Choroid plexus epithelial cell (primary cell): ENCODE results near the gene GLRX5.
"Not testable (repeated sequence)": the region's sequence is repeated elsewhere in the genome, so short reads cannot be mapped to it uniquely, and the experiment has no call there.

Experiments used
- DNase-seq: peaks from one replicate; pipeline ENCODE4 v3.0.0-alpha.2; 2010; ENCODE audit warnings: low read depth
- H3K4me3 ChIP-seq: 2 replicates; pipeline ENCODE4 v1.5.1; 2011; ENCODE audit warnings: low read depth, mild to moderate bottlenecking, control low read depth, low read length, moderate library complexity
- CTCF ChIP-seq: conservative IDR thresholded peaks from 2 replicates; pipeline ENCODE4 v1.5.1; 2011; ENCODE audit warnings: low read depth, mild to moderate bottlenecking, control low read depth, inconsistent platforms, low read length, moderate library complexity

Gene GLRX5

GRCh38 chr14:95577870-95578269 is 43.0 kb downstream of the GLRX5 start:
- no peak for TF ChIP-seq CTCF
- no peak for DNase-seq

DNA sequence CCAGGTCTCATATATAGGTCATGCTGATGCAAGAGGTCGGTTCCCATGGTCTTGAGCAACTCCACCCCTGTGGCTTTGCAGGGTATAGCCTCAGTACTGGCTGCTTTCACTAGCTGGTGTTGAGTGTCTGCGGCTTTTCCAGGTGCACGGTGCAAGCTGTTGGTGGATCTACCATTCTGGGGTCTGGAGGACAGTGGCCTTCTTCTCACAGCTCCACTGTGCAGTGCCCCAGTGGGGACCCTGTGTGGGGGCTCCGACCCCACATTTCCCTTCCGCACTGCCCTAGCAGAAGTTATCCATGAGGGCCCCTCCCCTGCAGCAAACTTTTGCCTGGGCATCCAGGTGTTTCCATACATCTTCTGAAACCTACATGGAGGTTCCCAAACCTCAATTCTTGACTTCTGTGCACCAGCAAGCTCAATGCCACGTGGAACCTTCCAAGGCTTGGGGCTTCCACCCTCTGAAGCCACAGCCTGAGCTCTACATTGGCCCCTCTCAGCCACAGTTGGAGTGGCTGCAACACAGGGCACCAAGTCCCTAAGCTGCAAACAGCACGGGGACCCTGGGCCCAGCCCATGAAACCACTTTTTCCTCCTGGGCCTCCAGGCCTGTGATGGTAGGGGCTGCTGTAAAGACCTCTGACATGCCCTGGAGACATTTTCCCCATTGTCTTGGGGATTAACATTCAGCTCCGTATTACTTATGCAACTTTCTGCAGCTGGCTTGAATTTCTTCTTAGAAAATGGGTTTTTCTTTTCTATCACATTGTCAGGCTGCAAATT is 49.2 kb downstream of the GLRX5 start:
- not testable (repeated sequence) for H3K4me3 ChIP-seq, DNase-seq

More at GRCh38 chr14:95577870-95578269, 43.0 kb downstream of the GLRX5 start:
- no peak overlapping the region for H3K4me3 ChIP-seq

GRCh38 chr14:95585953-95586620 is 51.2 kb downstream of the GLRX5 start:
- no peak overlapping the region for H3K4me3 ChIP-seq
- no peak for TF ChIP-seq CTCF
- no peak for DNase-seq

DNA sequence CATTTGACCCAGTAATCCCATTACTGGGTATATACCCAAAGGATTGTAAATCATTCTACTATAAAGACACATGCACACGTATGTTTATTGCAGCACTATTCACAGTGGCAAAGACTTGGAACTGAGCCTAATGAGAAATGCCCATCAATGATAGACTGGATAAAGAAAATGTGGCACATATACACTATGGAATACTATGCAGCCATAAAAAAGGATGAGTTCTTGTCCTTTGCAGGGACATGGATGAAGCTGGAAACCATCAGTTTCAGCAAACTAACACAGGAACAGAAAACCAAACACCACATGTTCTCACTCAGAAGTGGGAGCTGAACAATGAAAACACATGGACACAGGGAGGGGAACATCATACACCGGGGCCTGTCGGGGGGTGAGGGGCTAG is 56.3 kb downstream of the GLRX5 start:
- H3K4me3 ChIP-seq, DNase-seq: not testable (repeated sequence)
